CD4-positive, CD25-positive, alpha-beta regulatory T cell (primary cell): Measurements from ENCODE around the gene ANTXR2. TPM values are rescaled to one million over a fixed set of nuclear protein-coding genes. Genes with fewer than 3 reads are reported as not detected.
A peak's percentile ranks its signal among the peaks of the same experiment; 100 is the strongest.

Experiments
- ATAC-seq, 2 donors: fragments of 150-1000 bp; cut with Tn5 transposase; one replicate each; pipeline ENCODE4 v1.10.0; 2021; ENCODE audit warnings: low read depth in 2 of 2, moderate number of reproducible peaks in 2 of 2, moderate library complexity in 1 of 2
- DNase-seq, 3 donors: peaks; one replicate each; pipeline versions ENCODE4 v3.0.0 to v3.0.0-alpha.2; 2012 to 2022; ENCODE audit warnings: mixed read lengths in 1 of 3
- H3K27ac ChIP-seq: one replicate; pipeline ENCODE4 v1.7.0; 2013; ENCODE audit warnings: mild to moderate bottlenecking, low read length; ENCODE audit not compliant: insufficient read depth, poor library complexity, severe bottlenecking
- H3K27me3 ChIP-seq: one replicate; pipeline ENCODE4 v1.7.0; 2013; ENCODE audit warnings: low read length; ENCODE audit not compliant: control insufficient read depth, insufficient read depth
- H3K36me3 ChIP-seq: one replicate; pipeline ENCODE4 v1.7.0; 2013; ENCODE audit warnings: mild to moderate bottlenecking, low read length, moderate library complexity; ENCODE audit not compliant: control insufficient read depth, insufficient read depth
- H3K4me1 ChIP-seq: 2 replicates; pipeline ENCODE4 v1.7.0; 2013; ENCODE audit warnings: mild to moderate bottlenecking, low read length; ENCODE audit not compliant: insufficient read depth, control insufficient read depth, poor library complexity, severe bottlenecking
- H3K4me3 ChIP-seq: one replicate; pipeline ENCODE4 v1.7.0; 2013; ENCODE audit warnings: low read depth, mild to moderate bottlenecking, low read length, moderate library complexity
- H3K9me3 ChIP-seq, 2 experiments: 1 replicate in 1 of 2; 2 replicates in 1 of 2; pipeline ENCODE4 v1.7.0; 2013; ENCODE audit warnings: low read length in 2 of 2, mild to moderate bottlenecking in 1 of 2, moderate library complexity in 1 of 2; ENCODE audit not compliant: control insufficient read depth in 2 of 2
- H3K27ac Mint-ChIP-seq, 3 donors: one replicate each; pipeline ENCODE4 v1.8.0; 2020 to 2022; ENCODE audit warnings: mild to moderate bottlenecking in 3 of 3, mixed read lengths in 3 of 3, moderate library complexity in 2 of 3
- H3K27me3 Mint-ChIP-seq: one replicate; pipeline ENCODE4 v1.8.0; 2022; ENCODE audit warnings: mild to moderate bottlenecking, mixed read lengths
- H3K36me3 Mint-ChIP-seq: one replicate; pipeline ENCODE4 v1.8.0; 2020; ENCODE audit warnings: mixed read lengths
- H3K4me1 Mint-ChIP-seq, 4 donors: one replicate each; pipeline ENCODE4 v1.8.0; 2020 to 2022; ENCODE audit warnings: mixed read lengths in 4 of 4, mild to moderate bottlenecking in 1 of 4
- H3K4me3 Mint-ChIP-seq, 4 donors: one replicate each; pipeline ENCODE4 v1.8.0; 2020 to 2022; ENCODE audit warnings: mild to moderate bottlenecking in 4 of 4, mixed read lengths in 4 of 4, moderate library complexity in 3 of 4
- H3K9me3 Mint-ChIP-seq, 7 donors: one replicate each; pipeline ENCODE4 v1.8.0; 2020 to 2022; ENCODE audit warnings: mixed read lengths in 7 of 7, mild to moderate bottlenecking in 3 of 7, moderate library complexity in 2 of 7
- polyA plus RNA-seq, 4 donors: library from polyadenylated mRNA; unstranded; fragments of 300-500 nt; fragmentation: Illumina TruSeq; gene quantifications; one replicate each; pipeline ENCODE4 v1.2.3, GENCODE V29; 2021
- total RNA-seq: library from RNA; stranded (reverse); gene quantifications from one replicate; pipeline ENCODE4 v1.2.3, GENCODE V29; 2022

The ANTXR2 gene
- total and polyA plus RNA-seq, 5 donors from 2014 or later: 66.4 to 117 (median 70.2) TPM

DNA sequence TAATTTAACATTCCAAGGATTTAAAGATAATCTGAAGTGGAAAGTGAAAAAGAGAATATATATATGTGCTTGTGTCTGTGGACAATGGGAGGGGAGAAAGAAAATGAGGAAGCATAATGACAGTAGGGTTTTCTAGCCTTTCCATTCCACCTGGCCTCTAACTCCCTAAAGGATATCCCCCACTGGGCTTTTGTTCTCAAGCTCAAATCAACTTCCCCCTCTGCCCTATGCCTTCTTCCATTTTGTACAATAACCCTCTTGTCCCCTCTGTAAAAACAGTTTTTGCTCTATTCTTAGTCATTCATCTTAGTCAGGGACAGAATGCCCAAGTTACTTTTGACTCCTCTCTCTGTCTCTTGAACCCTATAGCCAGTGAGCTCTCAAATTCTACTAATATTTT lies 23.6 kb downstream of the ANTXR2 start:
- Mint-ChIP-seq H3K27me3 (no peaks in the 10 kb centered on the region), H3K27ac (peak overlapping the region in 2 of 3 donors; percentile 42 to 89)
- H3K27me3 ChIP-seq: no peaks in the 10 kb centered on the region

DNA sequence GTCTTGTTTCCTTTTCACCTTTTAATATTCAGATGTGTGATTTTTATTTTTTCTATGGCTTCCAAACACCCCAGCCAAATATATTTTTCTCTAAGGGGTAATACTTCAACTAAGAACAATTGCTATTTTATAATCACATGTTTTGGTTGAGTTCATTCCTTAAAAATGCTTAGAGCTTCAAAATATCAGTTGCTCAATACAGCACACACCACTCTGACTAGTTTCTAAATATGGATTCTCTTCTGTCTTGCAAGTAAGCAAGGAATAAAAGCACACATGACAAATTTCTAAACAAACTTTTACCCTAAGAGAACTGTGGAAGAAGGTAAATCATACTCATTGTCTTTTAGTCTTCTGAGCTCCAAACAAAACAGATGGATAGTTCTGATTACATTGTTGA lies 27.2 kb downstream of the ANTXR2 start:
- Histone ChIP-seq H3K27me3 (no peaks in the 10 kb centered on the region), H3K36me3 (peaks cover 59% of the 10 kb centered on the region), H3K4me1 (peaks cover 9% of the 10 kb centered on the region), H3K9me3 (no peaks in the 10 kb centered on the region), H3K27ac (no peak overlapping the region), H3K4me3 (no peak overlapping the region)
- no peaks in the 10 kb centered on the region for H3K27me3 Mint-ChIP-seq
- H3K4me1 Mint-ChIP-seq: peaks cover 24 to 33% (median 29%) of the 10 kb centered on the region in 4 donors
- ATAC-seq: no peak
- peaks cover 47% of the 10 kb centered on the region for H3K36me3 Mint-ChIP-seq
- H3K4me3 Mint-ChIP-seq: no peak overlapping the region
- H3K27ac Mint-ChIP-seq: no peak overlapping the region
- no peak for DNase-seq
- H3K9me3 Mint-ChIP-seq: peaks cover 0 to 2% (median 0%) of the 10 kb centered on the region in 7 donors

More for the DNA sequence above, 23.6 kb downstream of the ANTXR2 start:
- H3K4me1 ChIP-seq: peaks cover 9% of the 10 kb centered on the region
- H3K4me3 ChIP-seq: no peak overlapping the region
- peak overlapping the region in 1 of 4 donors; percentile 15 for H3K4me3 Mint-ChIP-seq
- H3K4me1 Mint-ChIP-seq: peaks cover 22 to 40% (median 34%) of the 10 kb centered on the region in 4 donors
- ATAC-seq (no peak), DNase-seq (no peak)
- H3K9me3 Mint-ChIP-seq: peaks cover 0 to 1% (median 0%) of the 10 kb centered on the region in 7 donors
- H3K27ac ChIP-seq: no peak overlapping the region
- H3K9me3 ChIP-seq: no peaks in the 10 kb centered on the region
- H3K36me3 Mint-ChIP-seq: peaks cover 48% of the 10 kb centered on the region
- H3K36me3 ChIP-seq: peaks cover 70% of the 10 kb centered on the region

DNA sequence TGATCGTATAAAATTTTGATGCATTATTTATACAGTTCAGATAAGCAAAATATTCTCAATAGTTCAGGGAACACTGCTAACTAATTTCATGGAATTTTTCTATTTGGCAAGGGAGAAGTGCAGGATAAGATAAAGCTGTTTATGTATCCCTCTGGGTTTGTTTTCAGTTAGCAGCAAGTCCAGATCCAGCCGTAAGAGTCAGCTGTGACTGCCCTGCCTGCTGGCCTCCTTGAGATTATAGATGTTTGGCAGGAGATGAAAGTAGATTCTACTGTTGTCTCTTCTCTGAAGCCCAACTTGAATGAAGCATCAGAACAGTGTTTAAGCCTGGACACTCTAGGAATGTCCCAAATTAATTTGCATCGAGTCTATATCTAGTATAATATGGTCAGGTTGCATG lies 29.5 kb downstream of the ANTXR2 start:
- no peak overlapping the region for H3K4me3 Mint-ChIP-seq
- peaks cover 43% of the 10 kb centered on the region for H3K36me3 Mint-ChIP-seq
- H3K27ac Mint-ChIP-seq: no peak overlapping the region
- Histone ChIP-seq H3K27me3 (no peaks in the 10 kb centered on the region), H3K27ac (no peak overlapping the region), H3K36me3 (peaks cover 42% of the 10 kb centered on the region), H3K4me1 (peaks cover 2% of the 10 kb centered on the region), H3K4me3 (no peak overlapping the region), H3K9me3 (no peaks in the 10 kb centered on the region)
- DNase-seq: no peak
- peaks cover 13 to 33% (median 24%) of the 10 kb centered on the region in 4 donors for H3K4me1 Mint-ChIP-seq
- no peaks in the 10 kb centered on the region for H3K27me3 Mint-ChIP-seq
- peaks cover 0 to 2% (median 0%) of the 10 kb centered on the region in 7 donors for H3K9me3 Mint-ChIP-seq
- ATAC-seq: no peak

DNA sequence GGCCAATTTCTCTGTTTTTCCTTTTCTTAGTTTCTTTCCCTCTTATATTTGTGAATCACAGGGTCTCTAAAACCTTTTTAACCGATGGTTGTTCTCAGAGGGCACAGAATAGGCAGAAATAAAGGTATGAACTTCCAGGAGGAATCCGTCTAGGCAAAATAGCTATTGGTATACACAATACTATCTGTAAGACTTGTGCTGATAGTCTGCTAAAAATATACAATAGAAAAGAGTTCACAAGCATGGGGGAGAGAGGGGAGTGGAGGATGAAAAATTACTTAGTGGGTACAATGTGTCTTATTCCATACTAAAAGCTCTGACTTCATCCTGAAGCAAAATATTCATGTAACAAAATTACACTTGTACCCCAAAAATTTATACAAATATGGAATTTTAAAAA lies 30.2 kb downstream of the ANTXR2 start:
- no peaks in the 10 kb centered on the region for H3K9me3 ChIP-seq
- peaks cover 38% of the 10 kb centered on the region for H3K36me3 ChIP-seq
- Mint-ChIP-seq H3K4me3 (no peak overlapping the region), H3K27me3 (no peaks in the 10 kb centered on the region), H3K9me3 (peaks cover 0 to 2% (median 0%) of the 10 kb centered on the region in 7 donors), H3K36me3 (peaks cover 43% of the 10 kb centered on the region), H3K27ac (no peak overlapping the region), H3K4me1 (peaks cover 18 to 38% (median 25%) of the 10 kb centered on the region in 4 donors)
- no peak overlapping the region for H3K4me3 ChIP-seq
- no peaks in the 10 kb centered on the region for H3K27me3 ChIP-seq
- H3K27ac ChIP-seq: no peak overlapping the region
- peaks cover 2% of the 10 kb centered on the region for H3K4me1 ChIP-seq
- ATAC-seq (no peak), DNase-seq (no peak)

DNA sequence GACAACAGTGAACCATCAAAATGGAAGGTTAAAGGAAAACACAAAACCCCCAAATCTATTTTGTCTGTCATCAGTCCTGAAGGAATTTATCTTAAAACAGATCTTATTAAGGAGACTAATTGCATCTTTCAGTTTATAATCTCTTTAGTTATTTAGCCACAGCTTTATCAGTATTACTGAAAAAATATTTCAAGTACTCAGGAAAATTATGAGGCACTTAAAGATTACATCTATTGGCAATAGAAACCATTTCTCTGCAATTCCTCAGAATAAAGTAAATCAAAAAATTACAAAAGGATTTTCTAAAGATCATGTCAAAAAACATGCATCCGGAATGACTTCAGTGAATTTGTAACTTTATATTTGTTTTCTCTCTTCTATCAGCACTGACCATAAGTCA lies 35.2 kb downstream of the ANTXR2 start:
- no peak for DNase-seq
- Mint-ChIP-seq H3K27me3 (no peaks in the 10 kb centered on the region), H3K4me3 (peak overlapping the region in 2 of 4 donors; percentile 13 to 82), H3K36me3 (peaks cover 34% of the 10 kb centered on the region), H3K4me1 (peaks cover 28 to 55% (median 40%) of the 10 kb centered on the region in 4 donors), H3K9me3 (no peaks in the 10 kb centered on the region), H3K27ac (peak overlapping the region in 1 of 3 donors; percentile 66)
- ATAC-seq: no peak
- Histone ChIP-seq H3K4me1 (peaks cover 20% of the 10 kb centered on the region), H3K36me3 (peaks cover 32% of the 10 kb centered on the region), H3K27me3 (no peaks in the 10 kb centered on the region), H3K4me3 (no peak overlapping the region), H3K9me3 (no peaks in the 10 kb centered on the region), H3K27ac (peak overlapping the region; percentile 41)

DNA sequence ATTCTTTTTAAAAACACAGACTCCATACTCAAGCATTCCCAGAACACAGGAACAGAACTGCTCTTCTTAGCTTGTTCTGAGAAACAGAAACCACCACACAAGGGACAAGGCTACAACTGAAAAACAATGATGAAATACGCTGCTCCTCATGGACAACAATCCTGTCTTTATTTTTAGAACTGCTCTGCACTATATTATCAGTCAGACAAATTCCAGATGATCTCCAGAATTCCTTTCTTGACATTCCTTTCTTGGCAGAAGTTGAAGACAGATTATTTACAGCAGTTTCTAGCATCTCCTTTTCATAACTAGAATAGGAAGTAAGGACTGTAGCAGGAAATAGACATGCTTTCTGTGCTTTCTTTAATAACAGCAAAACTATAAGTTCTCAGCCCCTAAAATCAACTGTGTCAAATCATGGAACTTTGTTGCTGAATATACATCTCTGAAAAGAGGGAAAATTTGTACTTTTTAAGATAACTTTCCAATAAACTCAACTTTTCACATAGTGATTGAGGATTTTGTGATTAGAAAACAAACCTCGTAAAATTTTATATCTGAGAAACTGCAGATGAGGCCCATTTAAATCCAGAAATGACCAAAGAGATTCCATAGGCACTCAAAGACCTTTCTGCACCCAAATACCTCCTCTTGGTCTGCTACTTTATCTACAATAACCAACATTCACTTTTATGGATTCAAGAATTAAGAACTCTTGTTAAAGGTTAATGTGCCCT lies 35.9 kb downstream of the ANTXR2 start:
- no peaks in the 10 kb centered on the region for H3K27me3 Mint-ChIP-seq
- peaks cover 33% of the 10 kb centered on the region for H3K36me3 ChIP-seq
- DNase-seq (peak in 1 of 3 donors; percentile 55), ATAC-seq (no peak)
- H3K27ac Mint-ChIP-seq: peak overlapping the region; percentile 57 to 91 (median 87)
- H3K4me1 ChIP-seq: peaks cover 20% of the 10 kb centered on the region
- H3K9me3 ChIP-seq: no peaks in the 10 kb centered on the region
- peaks cover 34% of the 10 kb centered on the region for H3K36me3 Mint-ChIP-seq
- H3K4me3 Mint-ChIP-seq: peak overlapping the region in 3 of 4 donors; percentile 67 to 83 (median 68)
- H3K4me1 Mint-ChIP-seq: peaks cover 21 to 51% (median 41%) of the 10 kb centered on the region in 4 donors
- no peaks in the 10 kb centered on the region for H3K9me3 Mint-ChIP-seq
- H3K27ac ChIP-seq: peak overlapping the region; percentile 23
- no peaks in the 10 kb centered on the region for H3K27me3 ChIP-seq
- peak overlapping the region; percentile 28 for H3K4me3 ChIP-seq

DNA sequence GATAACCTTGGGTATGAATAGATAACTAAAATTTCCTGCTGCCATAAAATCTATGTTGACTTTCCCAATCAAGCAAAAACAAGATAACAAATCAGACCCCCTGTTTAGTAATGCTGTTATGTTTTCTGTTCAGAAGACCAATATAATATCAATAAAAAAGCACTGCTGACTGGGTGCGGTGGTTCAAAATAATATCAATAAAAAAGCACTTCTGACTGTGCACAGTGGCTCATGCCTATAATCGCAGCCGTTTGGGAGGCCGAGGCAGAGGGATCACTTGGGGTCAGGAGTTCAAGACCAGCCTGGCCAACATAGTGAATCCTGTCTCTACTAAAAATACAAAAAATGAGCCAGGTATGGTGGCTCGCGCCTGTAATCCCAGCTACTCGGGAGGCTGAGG lies 36.7 kb downstream of the ANTXR2 start:
- Mint-ChIP-seq H3K27me3 (no peaks in the 10 kb centered on the region), H3K9me3 (no peaks in the 10 kb centered on the region), H3K27ac (peak overlapping the region in 2 of 3 donors; percentile 26 to 38), H3K36me3 (peaks cover 29% of the 10 kb centered on the region), H3K4me3 (no peak overlapping the region), H3K4me1 (peaks cover 20 to 51% (median 37%) of the 10 kb centered on the region in 4 donors)
- Histone ChIP-seq H3K27ac (peak overlapping the region; percentile 55), H3K36me3 (peaks cover 31% of the 10 kb centered on the region), H3K4me1 (peaks cover 20% of the 10 kb centered on the region), H3K9me3 (no peaks in the 10 kb centered on the region), H3K27me3 (no peaks in the 10 kb centered on the region), H3K4me3 (no peak overlapping the region)
- ATAC-seq: no peak
- DNase-seq: no peak
